Measurements from ENCODE around the gene CDH4.

- no peak for TF ChIP-seq POLR2A (IDR thresholded peaks at IDR 0.05)
- no peak for TF ChIP-seq CTCF (IDR thresholded peaks at IDR 0.05)
Measured at GRCh38 chr20:61907081-61907891, 655.2 kb downstream of the CDH4 start.
